ENCODE data around the gene BRSK1. TPM values are rescaled to one million over a fixed set of nuclear protein-coding genes. Genes with fewer than 3 reads are reported as not detected.

BRSK1 gene
- total and polyA plus RNA-seq, 10 of the 15 experiments (the other 5 are each of a cell fraction or from before 2014, with no cell fraction given): 0.03 to 0.76 (median 0.25) TPM; not detected in 4

DNA sequence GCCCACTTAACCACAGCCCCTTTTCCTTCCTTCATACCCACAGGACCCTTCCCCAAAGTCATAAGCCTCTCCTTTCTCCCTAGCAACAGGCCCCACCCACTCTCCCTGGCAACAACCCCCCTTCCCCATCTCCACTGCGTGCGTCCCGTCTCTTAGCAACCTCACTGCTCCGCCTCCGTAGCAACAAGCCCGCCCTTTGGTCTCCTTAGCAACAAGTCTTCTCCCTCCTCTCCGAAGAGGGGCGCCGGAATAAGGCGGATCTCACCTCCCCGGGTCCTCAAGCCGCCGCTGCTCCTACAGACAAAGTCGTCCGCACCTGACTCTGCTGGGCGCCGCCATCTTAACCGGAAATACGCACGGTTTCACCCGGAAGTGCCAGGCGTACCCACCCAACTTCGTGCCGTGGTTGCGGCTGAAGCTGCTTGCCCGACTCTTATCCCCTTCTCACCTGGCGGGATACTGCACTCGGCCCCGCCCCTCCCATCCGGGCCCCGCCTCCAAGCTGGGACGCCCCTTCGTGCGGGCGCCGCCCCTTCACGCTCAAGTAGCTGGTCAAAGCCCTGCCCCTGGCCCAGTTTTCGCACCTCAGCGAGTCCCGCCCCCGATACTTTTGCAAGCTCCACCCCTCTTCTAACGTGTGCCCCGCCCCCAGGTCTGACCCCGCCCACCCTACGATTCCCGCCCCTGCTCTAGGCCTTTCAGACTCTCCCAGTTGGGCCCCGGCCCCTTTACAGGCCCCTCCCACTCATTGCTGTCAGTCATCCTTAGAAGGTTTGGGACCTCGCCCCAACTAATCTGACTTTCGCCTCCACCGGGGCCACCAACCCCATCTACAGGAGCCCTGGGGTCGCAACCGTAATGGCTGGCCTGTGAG, 3.8 kb upstream of the BRSK1 start, which contains the start of gene HSPBP1 (continued):
- TF ChIP-seq BMI1 (IDR thresholded peaks at IDR 0.05; ENCODE audit: borderline replicate concordance) (peak; percentile 96), POLR2AphosphoS2 (IDR thresholded peaks at IDR 0.05; ENCODE audit: low read depth, low read length) (no peak), CEBPB (IDR thresholded peaks at IDR 0.05; ENCODE audit: borderline replicate concordance in 1 of 2, low read depth in 2 of 2, low read length in 2 of 2) (no peak), IRF4 (IDR thresholded peaks at IDR 0.05; ENCODE audit: low read depth, low read length) (no peak), NFXL1 (IDR thresholded peaks at IDR 0.05; ENCODE audit: borderline replicate concordance) (no peak), FOXK2 (IDR thresholded peaks at IDR 0.05) (peak; percentile 62), CBX3 (IDR thresholded peaks at IDR 0.05; ENCODE audit: borderline replicate concordance, low read depth) (no peak), JUNB (IDR thresholded peaks at IDR 0.05) (no peak), E2F8 (IDR thresholded peaks at IDR 0.05; ENCODE audit: low read depth, partially characterized antibody) (peak; percentile 74), GABPA (IDR thresholded peaks at IDR 0.05; ENCODE audit: low read depth) (peak; percentile 96), KDM1A (IDR thresholded peaks at IDR 0.05; ENCODE audit: borderline replicate concordance) (no peak), PAX5 (IDR thresholded peaks at IDR 0.05; ENCODE audit: borderline replicate concordance, low read depth, low read length) (peak; percentile 93), POLR2AphosphoS5 (IDR thresholded peaks at IDR 0.05; ENCODE audit: low read length) (peak; percentile 74), BCL11A (IDR thresholded peaks at IDR 0.05; ENCODE audit: low read depth, low read length) (no peak), CBX5 (IDR thresholded peaks at IDR 0.05; ENCODE audit: low read depth) (no peak), MXI1 (IDR thresholded peaks at IDR 0.05; ENCODE audit: low read depth, low read length) (peak; percentile 97)
- TF ChIP-seq, protein P1, sequence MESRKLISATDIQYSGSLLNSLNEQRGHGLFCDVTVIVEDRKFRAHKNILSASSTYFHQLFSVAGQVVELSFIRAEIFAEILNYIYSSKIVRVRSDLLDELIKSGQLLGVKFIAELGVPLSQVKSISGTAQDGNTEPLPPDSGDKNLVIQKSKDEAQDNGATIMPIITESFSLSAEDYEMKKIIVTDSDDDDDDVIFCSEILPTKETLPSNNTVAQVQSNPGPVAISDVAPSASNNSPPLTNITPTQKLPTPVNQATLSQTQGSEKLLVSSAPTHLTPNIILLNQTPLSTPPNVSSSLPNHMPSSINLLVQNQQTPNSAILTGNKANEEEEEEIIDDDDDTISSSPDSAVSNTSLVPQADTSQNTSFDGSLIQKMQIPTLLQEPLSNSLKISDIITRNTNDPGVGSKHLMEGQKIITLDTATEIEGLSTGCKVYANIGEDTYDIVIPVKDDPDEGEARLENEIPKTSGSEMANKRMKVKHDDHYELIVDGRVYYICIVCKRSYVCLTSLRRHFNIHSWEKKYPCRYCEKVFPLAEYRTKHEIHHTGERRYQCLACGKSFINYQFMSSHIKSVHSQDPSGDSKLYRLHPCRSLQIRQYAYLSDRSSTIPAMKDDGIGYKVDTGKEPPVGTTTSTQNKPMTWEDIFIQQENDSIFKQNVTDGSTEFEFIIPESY (IDR thresholded peaks at IDR 0.05): no peak
- TF ChIP-seq, protein P2, sequence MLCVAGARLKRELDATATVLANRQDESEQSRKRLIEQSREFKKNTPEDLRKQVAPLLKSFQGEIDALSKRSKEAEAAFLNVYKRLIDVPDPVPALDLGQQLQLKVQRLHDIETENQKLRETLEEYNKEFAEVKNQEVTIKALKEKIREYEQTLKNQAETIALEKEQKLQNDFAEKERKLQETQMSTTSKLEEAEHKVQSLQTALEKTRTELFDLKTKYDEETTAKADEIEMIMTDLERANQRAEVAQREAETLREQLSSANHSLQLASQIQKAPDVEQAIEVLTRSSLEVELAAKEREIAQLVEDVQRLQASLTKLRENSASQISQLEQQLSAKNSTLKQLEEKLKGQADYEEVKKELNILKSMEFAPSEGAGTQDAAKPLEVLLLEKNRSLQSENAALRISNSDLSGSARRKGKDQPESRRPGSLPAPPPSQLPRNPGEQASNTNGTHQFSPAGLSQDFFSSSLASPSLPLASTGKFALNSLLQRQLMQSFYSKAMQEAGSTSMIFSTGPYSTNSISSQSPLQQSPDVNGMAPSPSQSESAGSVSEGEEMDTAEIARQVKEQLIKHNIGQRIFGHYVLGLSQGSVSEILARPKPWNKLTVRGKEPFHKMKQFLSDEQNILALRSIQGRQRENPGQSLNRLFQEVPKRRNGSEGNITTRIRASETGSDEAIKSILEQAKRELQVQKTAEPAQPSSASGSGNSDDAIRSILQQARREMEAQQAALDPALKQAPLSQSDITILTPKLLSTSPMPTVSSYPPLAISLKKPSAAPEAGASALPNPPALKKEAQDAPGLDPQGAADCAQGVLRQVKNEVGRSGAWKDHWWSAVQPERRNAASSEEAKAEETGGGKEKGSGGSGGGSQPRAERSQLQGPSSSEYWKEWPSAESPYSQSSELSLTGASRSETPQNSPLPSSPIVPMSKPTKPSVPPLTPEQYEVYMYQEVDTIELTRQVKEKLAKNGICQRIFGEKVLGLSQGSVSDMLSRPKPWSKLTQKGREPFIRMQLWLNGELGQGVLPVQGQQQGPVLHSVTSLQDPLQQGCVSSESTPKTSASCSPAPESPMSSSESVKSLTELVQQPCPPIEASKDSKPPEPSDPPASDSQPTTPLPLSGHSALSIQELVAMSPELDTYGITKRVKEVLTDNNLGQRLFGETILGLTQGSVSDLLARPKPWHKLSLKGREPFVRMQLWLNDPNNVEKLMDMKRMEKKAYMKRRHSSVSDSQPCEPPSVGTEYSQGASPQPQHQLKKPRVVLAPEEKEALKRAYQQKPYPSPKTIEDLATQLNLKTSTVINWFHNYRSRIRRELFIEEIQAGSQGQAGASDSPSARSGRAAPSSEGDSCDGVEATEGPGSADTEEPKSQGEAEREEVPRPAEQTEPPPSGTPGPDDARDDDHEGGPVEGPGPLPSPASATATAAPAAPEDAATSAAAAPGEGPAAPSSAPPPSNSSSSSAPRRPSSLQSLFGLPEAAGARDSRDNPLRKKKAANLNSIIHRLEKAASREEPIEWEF (IDR thresholded peaks at IDR 0.05; ENCODE audit: insufficient replicate concordance, low read depth, low read length): no peak
- TF ChIP-seq, protein P3, sequence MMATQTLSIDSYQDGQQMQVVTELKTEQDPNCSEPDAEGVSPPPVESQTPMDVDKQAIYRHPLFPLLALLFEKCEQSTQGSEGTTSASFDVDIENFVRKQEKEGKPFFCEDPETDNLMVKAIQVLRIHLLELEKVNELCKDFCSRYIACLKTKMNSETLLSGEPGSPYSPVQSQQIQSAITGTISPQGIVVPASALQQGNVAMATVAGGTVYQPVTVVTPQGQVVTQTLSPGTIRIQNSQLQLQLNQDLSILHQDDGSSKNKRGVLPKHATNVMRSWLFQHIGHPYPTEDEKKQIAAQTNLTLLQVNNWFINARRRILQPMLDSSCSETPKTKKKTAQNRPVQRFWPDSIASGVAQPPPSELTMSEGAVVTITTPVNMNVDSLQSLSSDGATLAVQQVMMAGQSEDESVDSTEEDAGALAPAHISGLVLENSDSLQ (IDR thresholded peaks at IDR 0.05): peak; percentile 95
